ENCODE data around the gene LRRC3. TPM values are rescaled to one million over a fixed set of nuclear protein-coding genes. Genes with fewer than 3 reads are reported as not detected.

LRRC3 gene
- total RNA-seq, 2 experiments from 2014 or later, result not detected

GRCh38 chr21:44471996-44472395 is 16.7 kb downstream of the LRRC3 start:
- Histone ChIP-seq H3K79me2 (ENCODE audit: insufficient read depth, low read depth, low read length) (no peaks in the 10 kb centered on the region), H3K4me2 (ENCODE audit: low read length) (no peak overlapping the region), H3K4me3 (ENCODE audit: low read depth, low read length, poor library complexity, severe bottlenecking) (no peak overlapping the region), H3K27ac (ENCODE audit: low read depth, low read length, poor library complexity, severe bottlenecking) (no peak overlapping the region), H3K9me3 (ENCODE audit: low read length) (no peaks in the 10 kb centered on the region), H3K9me2 (ENCODE audit: insufficient read depth, low read length) (no peaks in the 10 kb centered on the region), H4K20me1 (ENCODE audit: insufficient read depth, low read length) (no peaks in the 10 kb centered on the region), H2AFZ (ENCODE audit: low read length) (no peak overlapping the region), H3K36me3 (ENCODE audit: insufficient read depth, low read length) (no peaks in the 10 kb centered on the region), H3K4me1 (ENCODE audit: insufficient read depth, low read length, poor library complexity, severe bottlenecking) (no peaks in the 10 kb centered on the region)
- ChIA-PET POLR2A (no interaction called here), CTCF (ENCODE audit: unreplicated experiment) (no interaction called here)
- TF ChIP-seq CTCF (conservative IDR thresholded peaks at IDR 0.05; ENCODE audit: low read length) (no peak), EZH2phosphoT487 (IDR thresholded peaks at IDR 0.05; ENCODE audit: borderline replicate concordance, low read depth, low read length) (no peak)
- no TSS peak for BruUV-seq (replicated peaks)
- no peak for DNase-seq (ENCODE audit: low spot score)
- intact Hi-C loops (cut with micrococcal nuclease; ENCODE audit: unreplicated experiment), result no loop called here

- no peak for TF ChIP-seq CTCF (conservative IDR thresholded peaks at IDR 0.05; ENCODE audit: low read length)
- TF ChIP-seq EZH2phosphoT487 (IDR thresholded peaks at IDR 0.05; ENCODE audit: borderline replicate concordance, low read depth, low read length), result no peak
- Histone ChIP-seq H3K36me3 (ENCODE audit: insufficient read depth, low read length) (no peaks in the 10 kb centered on the region), H3K4me1 (ENCODE audit: insufficient read depth, low read length, poor library complexity, severe bottlenecking) (no peaks in the 10 kb centered on the region), H2AFZ (ENCODE audit: low read length) (no peak overlapping the region), H3K4me3 (ENCODE audit: low read depth, low read length, poor library complexity, severe bottlenecking) (no peak overlapping the region), H3K9me2 (ENCODE audit: insufficient read depth, low read length) (no peaks in the 10 kb centered on the region), H4K20me1 (ENCODE audit: insufficient read depth, low read length) (no peaks in the 10 kb centered on the region), H3K27ac (ENCODE audit: low read depth, low read length, poor library complexity, severe bottlenecking) (no peak overlapping the region), H3K79me2 (ENCODE audit: insufficient read depth, low read depth, low read length) (no peaks in the 10 kb centered on the region), H3K9me3 (ENCODE audit: low read length) (no peaks in the 10 kb centered on the region), H3K4me2 (ENCODE audit: low read length) (no peak overlapping the region)
- intact Hi-C loops (cut with micrococcal nuclease; ENCODE audit: unreplicated experiment), result no loop called here
- DNase-seq (ENCODE audit: low spot score), result no peak
- BruUV-seq (replicated peaks), result no TSS peak
- POLR2A ChIA-PET, result no interaction called here
- CTCF ChIA-PET (ENCODE audit: unreplicated experiment), result no interaction called here
Measured at GRCh38 chr21:44473915-44474555, 18.7 kb downstream of the LRRC3 start.

DNA sequence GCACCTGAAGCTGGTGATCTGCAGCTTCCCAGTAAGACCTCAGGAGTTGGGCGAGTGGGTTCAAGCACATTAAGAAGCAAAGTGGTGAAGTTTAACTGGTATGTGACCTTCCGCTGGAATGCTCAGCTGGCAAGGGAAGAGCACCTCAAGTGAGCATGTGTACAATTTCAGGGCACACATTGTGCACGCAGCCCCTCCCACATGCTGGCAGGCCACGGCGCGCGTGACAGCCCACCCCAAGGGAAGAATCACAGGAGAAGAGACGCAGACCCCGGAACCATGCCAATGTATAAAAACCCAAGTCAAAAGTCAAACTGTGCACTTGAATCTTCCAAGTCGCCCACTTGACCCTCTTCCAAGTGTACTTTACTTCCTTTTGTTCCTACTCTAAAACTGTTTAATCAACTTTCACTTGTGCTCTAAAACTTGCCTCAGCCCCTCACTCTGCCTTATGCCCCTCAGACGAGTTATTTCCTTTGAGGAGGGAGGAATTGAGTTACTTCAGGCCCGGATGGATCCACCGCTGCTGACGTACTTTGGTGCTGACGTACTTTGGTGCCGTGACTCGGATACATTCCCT is 20.0 kb downstream of the LRRC3 start:
- POLR2A ChIA-PET, result no interaction called here
- CTCF ChIA-PET (ENCODE audit: unreplicated experiment), result no interaction called here
- no peaks in the 10 kb centered on the region for H3K36me3 ChIP-seq (ENCODE audit: insufficient read depth, low read length)
- TF ChIP-seq CTCF (conservative IDR thresholded peaks at IDR 0.05; ENCODE audit: low read length) (no peak), EZH2phosphoT487 (IDR thresholded peaks at IDR 0.05; ENCODE audit: borderline replicate concordance, low read depth, low read length) (no peak)
- H3K9me3 ChIP-seq (ENCODE audit: low read length), result no peaks in the 10 kb centered on the region
- intact Hi-C loops (cut with micrococcal nuclease; ENCODE audit: unreplicated experiment), result no loop called here
- no peak overlapping the region for H3K4me3 ChIP-seq (ENCODE audit: low read depth, low read length, poor library complexity, severe bottlenecking)
- no peaks in the 10 kb centered on the region for H3K4me1 ChIP-seq (ENCODE audit: insufficient read depth, low read length, poor library complexity, severe bottlenecking)
- BruUV-seq (replicated peaks), result no TSS peak
- no peak overlapping the region for H3K4me2 ChIP-seq (ENCODE audit: low read length)
- H4K20me1 ChIP-seq (ENCODE audit: insufficient read depth, low read length), result no peaks in the 10 kb centered on the region
- no peaks in the 10 kb centered on the region for H3K79me2 ChIP-seq (ENCODE audit: insufficient read depth, low read depth, low read length)
- no peak overlapping the region for H2AFZ ChIP-seq (ENCODE audit: low read length)
- no peak for DNase-seq (ENCODE audit: low spot score)
- no peak overlapping the region for H3K27ac ChIP-seq (ENCODE audit: low read depth, low read length, poor library complexity, severe bottlenecking)
- no peaks in the 10 kb centered on the region for H3K9me2 ChIP-seq (ENCODE audit: insufficient read depth, low read length)
